A172 (cell line): ENCODE measurements around the gene ADGRG3. TPM values are rescaled to one million over a fixed set of nuclear protein-coding genes. Genes with fewer than 3 reads are reported as not detected.

ENCODE experiments used
- DNase-seq: peaks from one replicate; pipeline ENCODE4 v3.0.0-alpha.2; 2015; ENCODE audit warnings: low spot score
- total RNA-seq: library from RNA; depleted of rRNA; stranded (reverse); fragments of >200 nt; shearing (Covaris generic); gene quantifications from 2 replicates; pipeline ENCODE4 v1.2.3, GENCODE V29; 2014; rRNA removed

ADGRG3 gene
- total RNA-seq, 1 experiment from 2014 or later, result not detected

DNA sequence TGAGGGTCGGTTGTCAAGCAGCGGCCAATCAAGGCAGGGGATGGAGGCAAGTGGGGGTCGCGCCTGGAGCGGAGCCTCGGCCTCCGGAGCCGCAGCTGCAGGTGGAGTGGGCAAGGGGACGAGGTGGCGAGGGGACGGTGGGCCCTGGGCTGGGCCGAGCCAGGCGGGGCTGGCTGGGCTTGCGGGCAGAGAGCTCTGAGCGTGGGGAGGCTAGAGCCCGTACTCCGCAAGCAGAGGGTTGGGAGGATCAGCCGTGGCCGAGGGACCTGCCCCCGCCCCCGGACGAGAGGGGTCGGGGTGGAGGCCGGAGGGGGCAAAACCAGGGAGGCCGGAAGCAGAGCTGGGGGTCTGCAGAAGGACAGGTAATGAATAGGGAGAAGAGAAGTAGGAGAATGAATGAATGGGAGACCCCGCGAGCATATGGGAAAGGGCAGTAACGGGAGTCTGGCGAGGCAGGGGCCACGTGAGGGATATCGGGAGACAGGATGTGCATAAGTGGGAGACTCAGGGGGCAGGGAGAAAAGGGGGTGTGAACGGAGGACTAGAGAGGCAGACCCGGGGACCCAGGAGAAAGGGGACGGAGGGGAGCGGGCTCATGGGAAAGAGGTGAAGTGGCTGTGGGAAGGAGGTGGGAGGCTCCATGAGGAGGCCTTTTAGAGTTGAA lies 67.8 kb downstream of the ADGRG3 start, which contains the start of gene KATNB1:
KATNB1 (plus strand) TSS at position 16 of the 664 bp plus-strand sequence. CDS start 1,474 bp downstream, outside the sequence.
- peak; percentile 2 for DNase-seq

DNA sequence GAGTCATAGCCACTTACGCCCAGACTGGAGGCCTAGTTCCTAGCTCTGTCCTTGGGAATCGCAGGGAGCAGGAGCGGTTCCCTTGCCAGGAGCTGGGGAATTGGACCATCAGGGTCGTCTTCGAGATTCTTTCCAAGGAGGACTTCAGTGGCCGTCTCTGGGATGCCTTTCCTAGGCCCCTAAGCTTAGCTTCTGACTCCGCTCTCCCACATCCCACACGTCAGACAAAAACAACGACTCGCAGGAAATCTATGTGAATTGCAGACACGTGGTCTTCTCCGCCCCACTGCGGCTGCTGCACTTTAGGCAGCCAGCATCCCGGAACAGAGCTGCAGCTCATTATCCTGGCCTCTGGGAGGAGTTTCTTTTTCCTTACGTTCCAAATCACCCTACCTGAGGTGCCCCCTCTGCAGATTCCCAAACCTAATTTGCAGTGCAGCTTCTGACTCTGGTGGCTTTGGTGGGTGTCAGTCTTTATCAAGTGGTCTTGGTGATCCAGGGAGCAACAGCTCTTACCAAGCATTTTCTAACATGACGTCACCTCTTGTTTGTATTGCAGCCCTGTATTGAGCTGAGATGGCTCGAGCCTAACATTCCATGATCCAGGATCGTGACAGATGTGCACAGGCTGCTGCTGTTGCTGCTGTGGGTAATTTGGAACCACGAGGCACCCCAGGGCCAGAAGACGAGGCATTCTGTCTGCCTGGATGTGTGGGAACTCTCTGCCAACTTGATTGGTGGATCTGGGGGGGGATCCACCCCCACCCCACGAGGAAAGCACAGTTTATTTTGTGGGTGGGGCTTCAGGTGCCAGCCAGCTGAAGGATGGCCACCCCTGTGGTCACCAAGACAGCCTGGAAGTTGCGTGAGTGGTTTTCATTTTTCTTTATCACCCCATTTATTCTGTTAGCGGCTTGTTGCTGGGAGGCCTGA lies 68.6 kb downstream of the ADGRG3 start:
- DNase-seq, result peak; percentile 37

DNA sequence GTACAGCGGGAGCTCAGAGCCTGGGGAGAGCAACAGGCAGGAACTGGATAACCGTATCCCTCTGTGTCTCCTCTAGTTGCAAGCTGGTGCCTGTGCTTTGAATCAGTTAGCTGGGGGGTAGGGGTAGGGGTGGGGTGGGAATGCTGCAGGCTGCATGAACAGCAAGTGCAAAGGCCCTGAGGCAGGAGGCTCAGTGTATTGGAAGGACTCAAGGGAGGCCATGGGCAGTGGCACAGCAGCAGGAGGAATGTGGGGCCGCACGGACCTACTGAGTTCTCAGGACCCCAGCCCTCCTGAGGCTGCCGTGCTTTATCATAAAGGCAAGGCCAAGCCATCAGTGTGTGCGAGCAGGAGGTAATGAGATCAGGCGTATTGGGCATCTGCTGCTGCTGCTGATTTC lies 70.7 kb downstream of the ADGRG3 start:
- DNase-seq, result no peak

Other genes starting within 250 kb of the ADGRG3 start
- 102 and 110 TPM in 2 replicates for gene CIAPIN1, start 220.9 kb upstream of the ADGRG3 start, total RNA-seq
- 78.9 and 85.6 TPM in 2 replicates for gene COQ9, start 220.8 kb upstream of the ADGRG3 start, total RNA-seq
- gene POLR2C, start 205.6 kb upstream of the ADGRG3 start, total RNA-seq, result 141 and 174 TPM in 2 replicates
- gene DOK4, start 181.8 kb upstream of the ADGRG3 start, total RNA-seq, result 61.3 and 78.6 TPM in 2 replicates
- 6.9 and 16.5 TPM in 2 replicates for gene CCDC102A, start 131.7 kb upstream of the ADGRG3 start, total RNA-seq
- gene ADGRG5, start 125.7 kb upstream of the ADGRG3 start, total RNA-seq, result not detected in 2 replicates
- gene ADGRG1, start 39.7 kb upstream of the ADGRG3 start, total RNA-seq, result 26.9 and 32.6 TPM in 2 replicates
- 0.50 TPM in 1 of 2 replicates, not detected in the other for gene DRC7, start 26.5 kb downstream of the ADGRG3 start, total RNA-seq
- gene KATNB1, start 67.5 kb downstream of the ADGRG3 start, total RNA-seq, result 19.9 and 22.0 TPM in 2 replicates
- 77.9 and 90.4 TPM in 2 replicates for gene KIFC3, start 134.2 kb downstream of the ADGRG3 start, total RNA-seq